ENCODE results near the gene ZNF565. TPM values are rescaled to one million over a fixed set of nuclear protein-coding genes. Genes with fewer than 3 reads are reported as not detected.
"Not testable (repeated sequence)": the region's sequence is repeated elsewhere in the genome, so short reads cannot be mapped to it uniquely, and the experiment has no call there.

Gene ZNF565
- total RNA-seq, 1 experiment from 2014 or later = 3.2 TPM

DNA sequence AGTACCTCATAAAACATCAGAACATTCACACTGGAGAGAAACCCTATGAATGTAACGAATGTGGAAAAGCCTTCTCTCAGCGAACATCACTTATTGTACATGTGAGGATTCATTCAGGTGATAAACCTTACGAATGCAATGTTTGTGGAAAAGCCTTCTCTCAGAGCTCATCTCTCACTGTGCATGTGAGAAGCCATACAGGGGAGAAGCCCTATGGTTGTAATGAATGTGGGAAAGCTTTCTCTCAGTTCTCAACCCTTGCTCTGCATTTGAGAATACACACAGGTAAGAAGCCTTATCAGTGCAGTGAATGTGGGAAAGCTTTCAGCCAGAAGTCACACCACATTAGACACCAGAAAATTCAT, 22.5 kb upstream of the ZNF565 start:
- Histone ChIP-seq H3K9ac (ENCODE audit: low read length) (no peak overlapping the region), H3K27me3 (ENCODE audit: insufficient read depth, low read length) (no peaks in the 10 kb centered on the region), H3K9me2 (ENCODE audit: insufficient read depth) (no peaks in the 10 kb centered on the region), H3K4me2 (ENCODE audit: low read length) (no peak overlapping the region), H3K4me3 (replicated peaks in 1 of 2; ENCODE audit: low read depth in 1 of 2, low read length in 2 of 2) (no peak overlapping the region), H3K79me2 (ENCODE audit: insufficient read depth, low read length) (peaks cover 31% of the 10 kb centered on the region), H4K20me1 (ENCODE audit: insufficient read depth) (no peaks in the 10 kb centered on the region), H2AFZ (ENCODE audit: low read depth, low read length, poor library complexity, severe bottlenecking) (no peak overlapping the region), H3K27ac (ENCODE audit: low read depth, low read length) (no peak overlapping the region), H3K36me3 (ENCODE audit: control insufficient read depth in 1 of 2, insufficient read depth in 2 of 2, low read length in 2 of 2) (peaks cover 57 to 69% of the 10 kb centered on the region in 2 experiments), H3K9me3 (ENCODE audit: control insufficient read depth in 1 of 2, insufficient read depth in 1 of 2, low read depth in 1 of 2, low read length in 2 of 2) (peaks cover 23 to 41% of the 10 kb centered on the region in 2 experiments; a peak in 3 of 4 replicates), H3K4me1 (ENCODE audit: control insufficient read depth in 1 of 2, insufficient read depth in 2 of 2, low read length in 2 of 2) (no peaks in the 10 kb centered on the region)
- DNase-seq (ENCODE audit: low read depth, low spot score) = no peak
- TF ChIP-seq ZFX (IDR thresholded peaks at IDR 0.05) = no peak
- no peak for TF ChIP-seq FOSL1 (IDR thresholded peaks at IDR 0.05; ENCODE audit: low read depth)
- peak; percentile 53; the same call in 1 of the 2 replicates for TF ChIP-seq ZNF274 (IDR thresholded peaks at IDR 0.05; ENCODE audit: low read depth, low read length)
- intact Hi-C loops (cut with micrococcal nuclease) = loop anchor here (5.0 kb wide), 1 partner anchor 450 kb away; the partner anchor contains the start of gene ZNF567
- no TSS peak for BruUV-seq (replicated peaks)
- ATAC-seq = no peak
- ChIA-PET CTCF (no interaction called here), POLR2A (no interaction called here), RAD21 (ENCODE audit: low non-redundant PET in 1 of 2, low total read pairs in 2 of 2, uncharacterized antibody in 2 of 2, unreplicated experiment in 2 of 2) (no interaction called here)

GRCh38 chr19:36236304-36236945, 22.0 kb upstream of the ZNF565 start:
- ChIA-PET POLR2A (no interaction called here), RAD21 (ENCODE audit: low non-redundant PET in 1 of 2, low total read pairs in 2 of 2, uncharacterized antibody in 2 of 2, unreplicated experiment in 2 of 2) (no interaction called here), CTCF (no interaction called here)
- peak; percentile 56; the same call in 1 of the 2 replicates for TF ChIP-seq ZNF274 (IDR thresholded peaks at IDR 0.05; ENCODE audit: low read depth, low read length)
- no peak for TF ChIP-seq ZFX (IDR thresholded peaks at IDR 0.05)
- TF ChIP-seq POLR2A (IDR thresholded peaks at IDR 0.05; ENCODE audit: borderline replicate concordance, extremely low read depth, insufficient read depth, insufficient read length) = no peak
- peaks cover 61 to 74% of the 10 kb centered on the region in 2 experiments for H3K36me3 ChIP-seq (ENCODE audit: control insufficient read depth in 1 of 2, insufficient read depth in 2 of 2, low read length in 2 of 2)
- peaks cover 35% of the 10 kb centered on the region for H3K79me2 ChIP-seq (ENCODE audit: insufficient read depth, low read length)
- no peaks in the 10 kb centered on the region for H4K20me1 ChIP-seq (ENCODE audit: insufficient read depth)
- no peak overlapping the region for H3K4me2 ChIP-seq (ENCODE audit: low read length)
- intact Hi-C loops (cut with micrococcal nuclease) = loop anchor here (5.0 kb wide), 1 partner anchor 451 kb away; the partner anchor contains the start of gene ZNF567
- no peak for ATAC-seq
- H2AFZ ChIP-seq (ENCODE audit: low read depth, low read length, poor library complexity, severe bottlenecking) = no peak overlapping the region
- no peak overlapping the region for H3K27ac ChIP-seq (ENCODE audit: low read depth, low read length)
- H3K4me3 ChIP-seq (replicated peaks in 1 of 2; ENCODE audit: low read depth in 1 of 2, low read length in 2 of 2) = no peak overlapping the region
- no peaks in the 10 kb centered on the region for H3K4me1 ChIP-seq (ENCODE audit: control insufficient read depth in 1 of 2, insufficient read depth in 2 of 2, low read length in 2 of 2)
- H3K9me2 ChIP-seq (ENCODE audit: insufficient read depth) = no peaks in the 10 kb centered on the region
- BruUV-seq (replicated peaks) = no TSS peak
- H3K9ac ChIP-seq (ENCODE audit: low read length) = no peak overlapping the region
- peaks cover 23 to 41% of the 10 kb centered on the region in 2 experiments; a peak in 3 of 4 replicates for H3K9me3 ChIP-seq (ENCODE audit: control insufficient read depth in 1 of 2, insufficient read depth in 1 of 2, low read depth in 1 of 2, low read length in 2 of 2)
- DNase-seq (ENCODE audit: low read depth, low spot score) = no peak
- H3K27me3 ChIP-seq (ENCODE audit: insufficient read depth, low read length) = no peaks in the 10 kb centered on the region

DNA sequence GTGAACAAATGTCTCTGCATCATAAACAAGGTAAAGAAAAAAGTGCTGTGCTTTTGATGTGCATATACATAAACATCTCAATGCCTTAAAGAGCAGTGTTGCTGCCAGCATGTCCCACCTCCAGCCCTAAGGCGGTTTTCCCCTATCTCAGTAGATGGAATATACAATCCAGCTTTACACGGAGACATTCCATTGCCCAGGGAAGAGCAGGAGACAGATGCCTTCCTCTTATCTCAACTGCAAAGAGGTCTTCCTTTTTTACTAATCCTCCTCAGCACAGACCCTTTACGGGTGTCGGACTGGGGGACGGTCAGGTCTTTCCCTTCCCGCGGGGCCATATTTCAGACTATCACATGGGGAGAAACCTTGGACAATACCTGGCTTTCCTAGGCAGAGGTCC, 19.2 kb upstream of the ZNF565 start:
- BruUV-seq (replicated peaks); H3K9ac ChIP-seq (ENCODE audit: low read length); H3K4me2 ChIP-seq (ENCODE audit: low read length); H3K27me3 ChIP-seq (ENCODE audit: insufficient read depth, low read length); H2AFZ ChIP-seq (ENCODE audit: low read depth, low read length, poor library complexity, severe bottlenecking); POLR2A ChIA-PET; intact Hi-C loops (cut with micrococcal nuclease); ATAC-seq; DNase-seq (ENCODE audit: low read depth, low spot score); H3K9me2 ChIP-seq (ENCODE audit: insufficient read depth); H3K4me1 ChIP-seq (ENCODE audit: control insufficient read depth in 1 of 2, insufficient read depth in 2 of 2, low read length in 2 of 2); H3K27ac ChIP-seq (ENCODE audit: low read depth, low read length); RAD21 ChIA-PET (ENCODE audit: low non-redundant PET in 1 of 2, low total read pairs in 2 of 2, uncharacterized antibody in 2 of 2, unreplicated experiment in 2 of 2); H3K4me3 ChIP-seq (replicated peaks in 1 of 2; ENCODE audit: low read depth in 1 of 2, low read length in 2 of 2); CTCF ChIA-PET; H4K20me1 ChIP-seq (ENCODE audit: insufficient read depth): not testable (repeated sequence)
- H3K9me3 ChIP-seq (ENCODE audit: control insufficient read depth in 1 of 2, insufficient read depth in 1 of 2, low read depth in 1 of 2, low read length in 2 of 2) = peaks cover 23 to 46% of the 10 kb centered on the region in 2 experiments; a peak in 3 of 4 replicates
- H3K79me2 ChIP-seq (ENCODE audit: insufficient read depth, low read length) = peaks cover 61% of the 10 kb centered on the region
- H3K36me3 ChIP-seq (ENCODE audit: control insufficient read depth in 1 of 2, insufficient read depth in 2 of 2, low read length in 2 of 2) = peaks cover 84 to 94% of the 10 kb centered on the region in 2 experiments
